Fibroblast of skin of scalp (primary cell): ENCODE results near the gene GPX7.

ENCODE experiments used
- DNase-seq: peaks from one replicate; pipeline ENCODE4 v3.0.0-alpha.2; 2013

GPX7 gene

GRCh38 chr1:52629667-52630066 lies 27.5 kb downstream of the GPX7 start:
- DNase-seq: no peak

DNA sequence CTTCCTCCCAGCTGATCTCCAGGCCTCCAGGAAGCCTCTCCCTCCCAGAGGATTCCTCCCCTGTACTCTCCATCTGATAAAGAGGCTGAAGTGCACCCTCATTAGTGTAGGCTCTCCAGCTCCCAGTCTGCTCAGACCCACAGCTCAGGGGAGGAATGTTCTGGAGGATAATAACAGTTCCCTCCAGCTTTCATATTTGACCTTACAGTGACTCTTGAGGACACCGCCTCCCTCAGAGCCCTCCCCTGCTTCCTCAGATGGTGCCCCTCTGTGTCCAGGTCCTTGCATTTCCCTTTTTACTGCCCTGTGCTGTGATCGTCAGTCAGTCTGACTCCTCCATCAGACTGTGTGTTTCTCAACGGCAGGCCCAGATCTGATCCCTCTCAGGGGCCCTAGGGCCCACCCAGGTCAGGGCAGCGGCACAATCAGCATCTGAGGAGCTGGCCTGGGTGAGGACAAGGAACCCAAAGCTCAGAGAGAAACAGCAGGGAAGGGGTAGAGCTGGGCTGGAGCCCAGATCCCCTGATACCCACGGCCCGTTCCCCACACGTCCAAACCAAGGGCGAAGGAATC lies 29.7 kb downstream of the GPX7 start:
- DNase-seq: no peak

DNA sequence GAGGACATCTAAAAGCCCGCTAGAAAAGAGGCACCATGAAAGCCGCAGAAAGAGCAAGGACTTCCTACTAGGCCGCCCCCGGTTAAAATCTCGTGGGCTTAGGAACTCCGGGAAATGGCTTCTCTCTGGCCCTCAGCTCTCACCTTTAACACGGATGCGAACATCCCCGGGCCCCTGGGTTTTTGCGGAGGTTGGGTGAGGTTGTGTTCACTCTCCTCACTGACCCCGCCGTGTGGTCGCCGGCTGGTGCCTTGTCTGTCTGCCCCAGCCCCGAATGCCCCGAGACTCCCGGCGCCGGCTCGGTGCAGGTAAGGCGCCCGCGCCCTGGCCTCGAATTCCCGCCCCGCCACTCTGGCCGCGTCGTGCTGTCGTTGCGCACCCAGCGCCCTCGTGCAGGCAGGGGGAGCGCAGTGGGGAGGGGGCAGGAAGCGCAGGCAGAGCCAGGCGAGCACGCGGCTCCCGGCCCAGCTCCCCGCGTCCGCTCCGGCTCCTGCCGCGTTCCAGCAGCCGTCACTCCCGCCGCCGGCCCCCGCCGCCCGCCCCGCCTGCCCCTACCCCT lies 30.6 kb downstream of the GPX7 start, which contains the start of gene SHISAL2A:
Gene SHISAL2A, plus strand, starts transcription at position 437 of the 559 bp plus-strand sequence. CDS start 326 bp downstream, outside the sequence.
- DNase-seq: no peak

GRCh38 chr1:52633291-52633754 lies 31.2 kb downstream of the GPX7 start:
- DNase-seq: no peak

- DNase-seq: no peak
These were observed 31.9 kb downstream of the GPX7 start for GRCh38 chr1:52634111-52634510.

DNA sequence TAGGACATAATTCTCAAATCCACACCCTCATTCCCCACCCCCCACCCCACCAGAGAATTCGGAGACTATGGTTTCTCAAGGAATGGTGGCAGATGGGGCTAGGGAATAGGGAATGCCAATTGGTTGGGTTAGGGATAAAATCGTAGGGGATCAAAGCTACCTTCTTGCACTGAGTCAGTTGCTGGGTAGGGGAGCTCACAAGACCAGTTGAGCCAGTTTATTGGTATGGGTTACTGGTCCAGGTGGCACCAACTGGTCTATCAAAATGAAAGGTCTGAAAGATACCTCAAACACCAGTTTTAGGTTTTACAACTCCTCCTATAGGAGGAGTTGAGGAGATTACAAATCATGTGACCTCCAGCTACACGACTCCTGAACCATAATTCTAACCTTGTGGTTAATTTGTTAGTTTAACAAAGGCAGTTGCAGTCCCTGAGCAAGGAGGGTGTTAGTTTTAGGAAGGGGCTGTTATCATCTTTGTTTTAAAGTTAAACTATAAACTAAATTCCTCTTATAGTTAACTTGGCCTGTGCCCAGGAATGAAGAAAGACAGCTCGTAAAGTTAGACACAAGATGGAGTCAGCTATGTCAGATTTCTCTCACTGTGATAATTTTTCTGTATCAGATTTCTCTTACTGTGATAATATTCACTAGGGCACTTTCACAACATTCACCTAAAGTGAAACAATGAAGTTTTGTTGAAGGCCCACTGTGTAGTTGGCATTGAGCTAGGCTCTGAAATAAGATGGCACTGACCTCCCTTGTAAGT lies 33.3 kb downstream of the GPX7 start:
- DNase-seq: no peak

GRCh38 chr1:52636721-52637695 lies 34.8 kb downstream of the GPX7 start:
- no peak for DNase-seq

DNA sequence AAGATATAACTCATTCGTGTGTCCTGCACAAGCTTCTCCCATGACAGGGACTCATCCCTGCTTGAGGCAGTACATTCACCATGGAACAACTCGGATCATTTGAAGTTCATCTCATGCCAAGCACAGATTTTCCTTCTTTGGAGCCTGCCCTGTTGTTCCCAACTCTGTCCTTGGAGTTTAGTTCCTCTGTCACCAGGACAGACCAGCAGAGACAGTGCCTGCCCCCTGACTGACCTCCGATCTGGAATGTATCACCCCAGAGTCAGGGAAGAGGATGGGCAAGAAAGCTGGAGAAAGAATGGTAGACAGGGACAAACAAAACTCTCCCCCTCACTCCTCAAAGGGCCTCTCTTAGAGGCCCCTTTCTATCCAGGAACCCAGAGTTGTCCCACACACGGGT lies 35.8 kb downstream of the GPX7 start:
- DNase-seq: no peak

DNA sequence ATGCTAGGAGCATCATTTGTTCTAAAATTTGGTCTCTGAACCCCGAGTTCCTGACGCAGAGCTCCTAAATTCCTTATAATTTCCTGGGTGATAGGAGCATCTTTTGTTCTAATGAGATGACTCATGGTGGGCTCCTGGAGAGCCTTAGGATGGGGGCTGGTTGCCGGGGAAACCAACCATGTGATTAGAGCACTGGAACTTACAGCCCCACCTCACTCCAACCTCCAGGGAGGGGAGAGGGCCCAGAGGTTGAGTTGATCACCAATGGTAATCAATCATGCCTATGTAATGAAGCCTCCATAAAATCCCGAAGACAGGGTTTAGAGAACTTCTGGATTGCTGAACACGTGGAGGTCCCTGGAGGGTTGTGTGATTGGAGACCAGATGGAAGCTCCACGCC lies 38.5 kb downstream of the GPX7 start:
- DNase-seq: no peak

DNA sequence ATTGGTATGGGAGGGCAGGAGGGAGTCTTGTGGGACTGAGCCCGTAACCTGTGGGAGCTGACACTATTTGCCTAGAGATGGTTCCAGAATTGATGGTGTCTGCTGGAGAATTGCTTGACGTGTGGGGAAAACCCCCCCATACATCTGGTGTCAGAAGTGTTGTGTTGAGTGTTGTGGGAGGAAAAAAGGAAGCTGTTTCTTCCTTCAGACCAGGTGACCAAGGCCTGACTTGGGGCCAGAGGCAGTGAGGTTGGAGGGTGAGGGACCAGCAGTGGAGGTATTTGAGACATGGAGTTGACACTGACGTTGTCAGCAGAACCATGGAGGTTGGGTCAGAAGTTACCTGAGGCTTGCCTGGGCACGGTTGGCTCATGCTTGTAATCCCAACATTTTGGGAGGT lies 39.1 kb downstream of the GPX7 start:
- DNase-seq: no peak

DNA sequence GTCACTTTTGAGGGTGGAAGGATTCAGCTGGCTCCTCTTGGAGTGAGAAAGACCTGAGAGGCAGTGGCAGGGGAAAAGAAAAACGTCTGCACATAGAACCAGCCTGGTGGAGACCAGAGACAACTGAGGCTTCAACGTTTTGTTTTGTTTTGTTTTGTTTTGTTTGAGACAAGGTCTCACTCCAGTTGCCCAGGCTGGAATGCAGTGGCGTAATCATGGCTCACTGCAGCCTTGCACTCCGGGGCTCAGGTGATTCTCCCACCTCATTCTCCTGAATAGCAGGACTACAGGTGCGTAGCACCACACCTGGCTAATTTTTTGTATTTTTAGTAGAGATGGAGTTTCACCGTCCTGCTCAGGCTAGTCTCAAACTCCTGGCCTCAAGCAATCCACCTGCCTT lies 43.1 kb downstream of the GPX7 start:
- DNase-seq: no peak

DNA sequence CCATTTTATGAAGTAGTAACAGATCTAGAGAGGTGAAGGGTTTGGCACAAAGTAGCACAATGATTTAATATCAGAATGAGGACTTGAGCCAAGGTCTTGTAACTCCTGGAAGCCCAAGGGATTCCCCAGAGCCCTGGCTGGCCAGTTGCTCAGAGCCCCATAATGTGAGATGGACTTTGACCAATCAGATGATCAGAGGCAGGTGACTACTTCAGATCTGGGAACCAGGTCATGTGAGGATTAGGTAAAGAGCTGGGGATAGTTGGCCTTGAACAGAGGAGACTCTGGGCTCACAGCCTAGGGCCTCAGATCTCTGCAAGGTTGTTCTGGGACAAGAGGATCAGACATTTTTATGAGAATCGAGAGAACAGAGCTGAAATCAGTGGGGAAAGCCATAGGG lies 49.7 kb downstream of the GPX7 start:
- no peak for DNase-seq

- DNase-seq: no peak
These were observed 51.2 kb downstream of the GPX7 start for GRCh38 chr1:52653207-52653849.

GRCh38 chr1:52654063-52654462 lies 51.9 kb downstream of the GPX7 start:
- no peak for DNase-seq

DNA sequence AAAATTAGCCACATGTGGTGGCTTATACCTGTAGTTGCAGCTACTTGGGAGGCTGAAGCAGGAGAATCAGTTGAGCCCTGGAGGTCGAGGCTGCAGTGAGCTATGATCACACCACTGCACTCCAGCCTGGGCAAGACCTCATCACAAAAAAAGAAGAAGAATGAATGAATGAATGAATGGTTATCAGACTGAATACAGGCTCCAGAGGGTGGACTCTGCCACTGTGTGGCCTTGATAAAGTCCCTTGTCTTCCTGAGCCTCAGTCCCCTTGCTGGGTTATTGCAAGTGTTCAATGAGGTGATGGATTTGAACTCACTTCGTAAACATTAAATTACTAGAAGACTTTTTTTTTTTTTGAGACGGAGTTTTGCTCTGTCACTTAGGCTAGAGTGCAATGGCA lies 55.5 kb downstream of the GPX7 start:
- DNase-seq: no peak
